Measurements from ENCODE around the gene MAFB.

The MAFB gene

DNA sequence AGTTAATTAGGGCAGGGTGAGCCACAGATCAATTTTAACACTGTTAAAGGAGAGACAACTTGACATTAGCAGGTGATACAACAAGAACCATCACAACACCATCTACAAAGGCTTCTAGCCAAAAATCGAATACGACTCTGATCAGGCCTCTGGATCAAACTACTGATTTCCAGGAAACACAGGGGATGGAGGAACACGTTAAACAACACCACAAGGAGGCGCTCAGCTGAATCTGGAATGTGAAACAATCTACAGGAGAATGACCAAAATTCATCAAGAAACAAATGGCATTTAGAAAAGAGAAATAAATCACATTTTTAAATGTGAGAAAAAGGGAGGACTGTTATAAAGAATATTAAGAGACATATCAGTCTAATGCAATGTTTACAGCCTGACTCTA is 13.5 kb upstream of the MAFB start:
- no peak for DNase-seq (ENCODE audit: low spot score)

DNA sequence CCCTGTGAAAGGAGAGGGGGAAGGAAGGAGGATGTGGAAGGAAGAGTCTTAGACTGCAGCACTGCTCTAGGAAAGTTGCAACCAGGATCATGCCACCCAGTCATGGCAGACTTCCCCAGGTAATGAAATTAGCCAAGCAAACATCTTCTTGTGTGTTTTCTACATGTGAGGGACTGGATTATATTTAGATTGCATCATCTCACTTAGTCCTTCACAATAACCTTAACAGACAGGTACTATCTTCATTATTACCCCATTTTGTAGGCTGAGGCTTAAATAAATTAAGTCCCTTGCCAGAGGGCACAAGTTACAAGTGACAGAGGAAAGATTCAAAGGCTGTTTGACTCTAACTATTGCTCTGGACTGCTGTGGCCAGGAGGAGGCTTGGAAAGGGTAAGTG is 9.7 kb upstream of the MAFB start:
- DNase-seq (ENCODE audit: low spot score): no peak

DNA sequence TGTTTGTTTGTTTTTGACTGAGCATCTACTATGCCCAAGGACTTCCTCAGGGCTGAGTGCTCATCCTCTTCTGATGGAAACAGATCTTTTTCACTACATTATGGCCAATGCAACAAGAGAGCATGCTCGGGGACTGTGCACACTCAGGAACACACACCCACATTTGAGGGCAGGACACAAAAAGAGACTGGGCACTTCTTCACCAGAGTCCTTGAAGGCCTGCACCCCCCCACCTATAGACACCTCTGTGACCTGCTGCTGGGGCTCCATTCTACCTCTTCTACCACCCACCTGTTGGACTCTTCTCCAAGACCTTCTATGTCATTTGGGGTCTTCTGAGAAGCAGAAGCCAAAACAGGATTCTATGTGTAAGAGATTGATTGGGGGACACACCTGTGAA is 9.2 kb upstream of the MAFB start:
- DNase-seq (ENCODE audit: low spot score): no peak

GRCh38 chr20:40697541-40697940 is 8.5 kb upstream of the MAFB start:
- DNase-seq (ENCODE audit: low spot score): no peak

GRCh38 chr20:40695214-40695613 is 6.2 kb upstream of the MAFB start:
- no peak for DNase-seq (ENCODE audit: low spot score)

- DNase-seq (ENCODE audit: low spot score): no peak
Observed at GRCh38 chr20:40694246-40694645, 5.2 kb upstream of the MAFB start.

DNA sequence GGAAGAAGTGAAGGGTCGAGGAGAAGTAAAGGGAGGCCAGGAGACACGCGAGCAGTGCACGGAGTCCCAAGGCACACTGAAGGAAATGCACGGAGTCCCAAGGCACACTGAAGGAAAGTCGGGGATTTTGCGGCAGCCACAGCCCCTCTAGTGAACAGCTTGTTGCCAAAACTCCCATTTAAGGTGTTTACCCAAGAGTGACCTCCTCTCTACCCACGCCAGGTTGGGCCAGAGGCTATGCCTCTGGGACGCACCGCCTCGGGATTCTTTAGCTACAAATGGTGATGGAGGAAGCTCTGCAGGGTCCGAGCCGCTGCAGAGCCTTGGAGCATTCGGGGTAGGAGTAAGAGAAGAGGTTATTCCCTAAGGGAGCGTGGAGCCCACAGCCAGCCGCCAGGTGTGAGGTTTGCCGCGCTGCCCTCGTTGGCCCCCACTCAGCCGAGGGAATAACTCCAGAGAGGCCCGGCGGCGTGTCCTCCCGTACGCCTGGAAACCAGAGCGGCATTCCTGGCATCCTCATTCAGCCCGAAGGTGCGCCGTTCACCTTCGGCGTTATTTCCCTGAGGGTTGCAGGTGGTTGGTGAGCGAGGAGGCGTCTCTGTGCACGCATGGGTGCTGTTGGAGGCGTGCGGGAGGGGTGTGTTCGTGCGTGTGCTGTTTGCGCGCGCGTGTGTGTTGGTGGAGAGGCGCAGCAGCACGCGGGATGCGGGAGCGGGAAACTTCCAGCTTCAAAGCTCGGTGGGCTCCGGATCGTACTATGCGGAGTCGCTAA is 3.4 kb upstream of the MAFB start:
- no peak for DNase-seq (ENCODE audit: low spot score)

DNA sequence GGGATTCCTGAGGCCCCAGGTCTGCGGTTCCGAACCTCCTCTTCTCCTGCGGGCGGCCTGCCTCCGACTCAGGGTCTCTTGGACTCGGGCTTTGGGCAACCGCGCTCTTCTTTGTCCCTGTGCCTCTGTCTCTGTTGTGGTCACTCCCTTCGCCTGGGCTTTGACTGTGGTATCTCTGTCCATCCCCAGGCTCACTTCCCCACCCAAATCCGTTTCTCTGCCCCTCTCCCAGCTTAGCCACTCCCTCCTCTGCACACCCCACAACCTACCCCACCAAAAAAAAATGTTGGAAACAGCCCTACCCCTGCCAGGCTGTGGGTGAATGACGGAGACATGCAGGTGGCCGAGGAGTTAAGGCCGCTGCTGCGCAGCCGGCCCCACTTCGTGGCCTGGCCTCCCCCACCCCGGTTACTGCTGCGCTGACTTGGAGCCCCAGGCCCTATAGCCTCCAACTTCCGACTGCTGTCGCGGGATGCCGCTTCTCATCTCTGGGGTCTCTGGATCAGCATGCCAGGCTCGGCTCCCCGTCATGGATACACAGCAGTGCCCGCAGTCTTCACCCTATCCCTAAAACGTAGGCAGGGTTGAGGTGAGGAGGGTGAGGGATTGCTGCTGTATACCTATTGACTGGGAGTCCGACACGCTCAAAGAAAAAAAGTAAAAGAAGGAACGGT is 2.7 kb upstream of the MAFB start:
- DNase-seq (ENCODE audit: low spot score): no peak

DNA sequence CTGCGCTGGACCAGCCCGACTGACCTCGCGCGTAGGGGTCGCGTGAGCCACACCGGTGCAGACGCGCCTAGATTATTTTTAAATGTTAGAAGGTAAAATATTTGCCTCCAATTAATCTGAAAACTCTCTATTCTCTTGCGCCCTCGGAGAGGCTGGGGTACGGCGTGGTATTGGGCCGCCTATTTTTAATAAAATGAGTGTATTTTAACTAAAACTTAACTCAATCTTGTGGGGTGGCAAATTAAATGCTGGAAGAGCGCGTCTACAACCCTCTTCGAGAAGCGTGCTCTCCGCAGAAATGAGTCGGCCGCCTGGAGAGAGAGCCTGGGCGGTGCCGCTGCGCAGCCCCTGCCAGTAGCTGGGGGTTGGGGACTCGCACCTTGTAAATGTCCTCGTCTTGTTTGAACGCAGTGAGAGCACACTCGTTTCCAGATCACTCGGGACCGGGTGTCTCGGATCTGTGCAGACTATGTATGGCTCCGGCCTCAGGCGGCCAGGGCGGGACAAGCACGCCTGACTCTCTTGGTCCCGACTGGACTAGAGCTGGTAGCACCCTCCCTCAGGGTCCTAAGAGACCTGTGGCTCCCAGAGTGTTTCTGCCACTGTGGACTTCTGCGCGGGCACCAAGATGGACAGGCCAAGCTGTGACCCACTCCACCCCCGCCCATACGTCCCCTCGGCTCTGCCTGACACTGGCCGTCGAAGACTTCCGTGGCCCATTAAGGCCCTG is 2.0 kb upstream of the MAFB start:
- no peak for DNase-seq (ENCODE audit: low spot score)

GRCh38 chr20:40689943-40690835 is 1.2 kb upstream of the MAFB start:
- DNase-seq (ENCODE audit: low spot score): peak; percentile 96

DNA sequence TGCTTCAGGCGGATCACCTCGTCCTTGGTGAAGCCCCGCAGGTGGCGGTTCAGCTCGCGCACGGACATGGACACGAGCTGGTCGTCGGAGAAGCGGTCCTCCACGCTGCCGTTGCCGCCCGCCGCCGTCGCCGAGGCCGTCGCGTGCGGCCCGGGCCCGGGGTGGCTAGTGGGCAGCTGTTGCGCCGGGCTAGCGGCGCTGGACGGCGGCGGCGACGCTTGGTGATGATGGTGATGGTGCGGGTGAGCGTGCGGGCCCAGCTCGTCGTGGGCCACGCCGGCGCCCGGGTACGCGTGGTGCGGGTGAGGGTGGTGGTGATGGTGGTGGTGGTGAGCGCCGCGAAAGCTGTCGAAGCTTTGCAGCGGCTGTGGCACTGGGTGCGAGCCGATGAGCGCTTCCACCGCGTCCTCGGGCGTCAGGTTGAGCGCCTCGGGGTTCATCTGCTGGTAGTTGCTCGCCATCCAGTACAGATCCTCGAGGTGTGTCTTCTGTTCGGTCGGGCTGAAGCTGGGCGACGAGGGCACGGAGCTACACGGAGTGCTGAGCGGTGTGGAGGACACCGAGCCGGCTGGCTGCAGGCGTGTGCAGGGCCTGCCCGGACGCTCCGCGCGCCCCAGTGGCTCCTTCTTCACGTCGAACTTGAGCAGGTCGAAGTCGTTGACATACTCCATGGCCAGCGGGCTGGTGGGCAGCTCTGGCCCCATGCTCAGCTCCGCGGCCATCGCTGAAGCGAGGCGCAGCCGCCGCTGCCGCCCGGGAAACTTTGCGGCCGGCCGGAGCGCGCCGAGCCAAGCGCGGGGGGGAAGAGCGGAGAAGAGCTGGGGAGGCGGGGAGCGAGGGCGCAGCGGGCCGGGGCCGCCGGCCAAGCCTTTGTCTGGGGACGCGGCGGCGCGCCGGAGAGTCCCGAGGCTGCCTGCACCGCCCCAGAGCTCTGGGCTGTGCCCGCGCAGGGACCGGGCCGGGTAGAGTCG is 622 bp downstream of the MAFB start:
- peak; percentile 67 for DNase-seq (ENCODE audit: low spot score)

DNA sequence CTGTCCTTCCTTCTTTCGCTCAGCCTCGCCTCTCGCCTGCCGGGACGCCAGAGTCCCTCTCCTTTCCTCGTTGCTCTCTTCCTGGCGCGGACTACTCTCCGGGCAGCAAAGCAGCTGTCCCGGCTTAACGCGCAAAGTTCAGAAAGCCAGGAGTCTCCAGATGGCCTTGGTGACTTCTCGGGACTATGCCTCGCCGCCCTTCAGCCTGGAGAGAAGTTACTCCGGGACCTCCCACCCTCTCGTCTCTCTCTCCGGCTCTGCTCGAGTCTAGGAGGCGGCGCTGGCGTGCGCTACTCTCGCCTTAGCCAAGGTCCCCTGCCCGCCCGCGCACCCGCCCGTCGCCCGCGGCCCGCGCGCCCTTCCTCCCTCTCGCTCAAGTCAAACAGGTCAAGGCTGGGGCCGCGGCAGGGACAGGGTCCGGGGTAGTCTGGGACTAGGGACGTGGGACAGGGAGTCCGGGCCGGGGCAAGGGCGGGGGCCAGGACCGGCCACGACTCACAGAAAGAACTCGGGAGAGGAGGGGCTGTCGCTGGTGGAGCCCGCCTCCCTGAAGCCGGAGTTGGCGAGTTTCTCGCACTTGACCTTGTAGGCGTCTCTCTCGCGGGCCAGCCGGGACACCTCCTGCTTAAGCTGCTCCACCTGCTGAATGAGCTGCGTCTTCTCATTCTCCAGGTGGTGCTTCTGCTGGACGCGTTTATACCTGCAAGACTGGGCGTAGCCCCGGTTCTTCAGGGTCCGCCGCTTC is 1.5 kb downstream of the MAFB start:
- DNase-seq (ENCODE audit: low spot score): peak; percentile 78

DNA sequence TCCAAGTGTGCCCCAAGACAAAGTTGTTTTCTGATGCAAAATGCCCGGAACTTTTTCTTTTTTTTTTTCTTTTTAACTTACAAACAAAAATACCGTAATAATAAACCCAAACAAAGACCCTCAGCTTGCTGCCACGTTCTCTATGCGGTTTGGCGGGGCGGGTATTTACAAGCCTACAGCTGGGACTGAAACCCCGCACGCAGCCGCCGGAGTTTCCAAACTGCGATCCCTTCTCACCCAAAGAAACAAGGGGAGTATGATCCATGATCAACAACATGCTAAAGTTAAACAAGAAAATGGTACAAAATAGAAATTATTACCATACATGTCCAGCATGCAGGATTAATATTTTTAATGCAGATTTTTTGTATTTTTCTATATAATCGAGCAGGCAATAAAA is 2.1 kb downstream of the MAFB start:
- DNase-seq (ENCODE audit: low spot score): no peak

DNA sequence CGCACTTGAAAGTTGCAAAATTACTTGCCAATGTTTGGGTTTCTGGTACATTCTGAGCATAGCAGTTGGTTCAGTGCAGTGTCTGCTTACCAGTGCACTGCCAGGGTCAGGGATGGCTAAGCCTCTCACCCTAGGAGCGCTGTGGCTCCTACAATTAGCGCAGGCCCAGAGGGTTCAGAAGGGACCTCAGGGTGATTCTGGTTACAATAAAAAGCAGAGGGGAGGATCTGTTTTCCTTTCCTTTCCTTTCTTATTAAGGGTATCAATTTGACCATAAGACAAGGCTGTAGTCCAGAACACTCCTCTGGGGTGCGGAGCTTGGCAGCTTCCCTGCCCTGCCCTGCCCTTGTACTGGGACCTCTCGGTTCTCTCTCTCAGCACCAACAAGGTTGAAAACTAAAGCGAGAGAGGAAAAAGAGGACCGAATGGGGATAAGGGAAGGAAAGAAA is 2.6 kb downstream of the MAFB start:
- no peak for DNase-seq (ENCODE audit: low spot score)

DNA sequence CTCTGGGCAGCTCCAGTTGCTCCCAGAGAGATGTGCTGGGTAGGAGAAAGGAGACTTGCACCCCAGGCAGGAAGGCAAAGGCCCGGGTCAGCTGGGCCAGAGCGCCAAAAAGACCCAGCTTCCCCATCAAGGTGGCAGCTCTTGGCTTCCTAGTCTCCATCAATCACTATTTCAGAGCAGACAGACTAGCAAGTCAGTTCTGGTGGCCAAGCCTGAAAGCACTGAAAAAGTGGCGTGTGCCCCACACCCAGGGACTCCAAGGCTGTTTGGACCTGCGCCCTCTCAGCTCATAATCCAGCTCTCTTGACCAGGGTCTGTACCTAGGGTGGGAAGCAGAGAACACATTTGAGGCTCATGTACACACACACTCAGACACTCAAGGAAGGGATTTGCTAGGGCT is 3.7 kb downstream of the MAFB start:
- no peak for DNase-seq (ENCODE audit: low spot score)

DNA sequence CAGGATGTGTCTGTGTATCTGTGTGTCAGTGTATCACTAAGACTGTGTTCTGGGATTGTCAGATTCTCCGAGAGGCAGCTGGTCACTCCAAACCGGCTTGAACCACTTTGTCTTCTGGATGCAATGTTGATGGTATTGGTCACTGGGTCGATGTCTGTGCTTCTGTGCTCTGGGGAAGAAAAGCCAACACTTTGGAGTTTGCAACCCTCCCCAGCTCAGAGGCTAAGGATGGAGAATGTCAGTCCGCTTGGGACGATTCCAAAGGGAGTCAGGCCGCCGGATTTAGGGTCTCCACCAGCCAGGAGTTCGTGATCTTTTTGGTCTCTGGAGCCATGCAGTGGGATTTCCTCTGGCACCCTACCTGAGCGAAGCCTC is 5.2 kb downstream of the MAFB start:
- DNase-seq (ENCODE audit: low spot score): no peak

DNA sequence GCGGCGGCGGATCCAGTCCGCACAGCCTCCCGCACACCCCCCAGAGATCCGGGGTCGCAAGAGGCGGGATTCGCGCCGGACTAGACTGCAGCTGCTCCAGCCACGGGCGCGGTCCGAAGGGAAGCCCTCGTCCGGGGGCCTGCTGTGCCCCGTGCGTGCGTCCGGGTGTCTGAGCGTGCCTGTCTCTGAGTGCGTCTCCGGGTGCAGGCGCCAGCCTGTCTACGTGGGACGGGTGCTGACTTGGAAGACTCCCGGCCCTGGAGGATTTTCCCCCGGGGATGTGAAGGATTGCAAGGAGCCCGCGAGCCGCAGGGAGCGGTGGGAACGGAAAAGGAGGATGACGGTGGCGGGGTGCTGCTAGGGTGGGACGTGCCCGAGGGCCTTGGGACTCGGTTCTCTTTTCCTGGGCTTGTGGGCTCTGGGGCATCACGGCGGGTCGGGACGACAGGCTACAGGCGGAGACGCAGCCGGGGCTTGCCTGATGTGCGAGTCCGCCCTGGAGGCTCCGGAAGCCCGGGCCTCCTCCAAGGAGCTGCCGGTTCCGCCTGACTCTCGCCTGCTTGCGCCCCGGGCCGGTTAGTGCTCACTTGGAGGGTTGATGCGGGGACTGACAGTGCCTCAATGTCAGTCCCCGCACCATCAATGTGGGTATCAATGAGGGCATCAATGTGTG is 5.7 kb downstream of the MAFB start:
- DNase-seq (ENCODE audit: low spot score): peak; percentile 66

DNA sequence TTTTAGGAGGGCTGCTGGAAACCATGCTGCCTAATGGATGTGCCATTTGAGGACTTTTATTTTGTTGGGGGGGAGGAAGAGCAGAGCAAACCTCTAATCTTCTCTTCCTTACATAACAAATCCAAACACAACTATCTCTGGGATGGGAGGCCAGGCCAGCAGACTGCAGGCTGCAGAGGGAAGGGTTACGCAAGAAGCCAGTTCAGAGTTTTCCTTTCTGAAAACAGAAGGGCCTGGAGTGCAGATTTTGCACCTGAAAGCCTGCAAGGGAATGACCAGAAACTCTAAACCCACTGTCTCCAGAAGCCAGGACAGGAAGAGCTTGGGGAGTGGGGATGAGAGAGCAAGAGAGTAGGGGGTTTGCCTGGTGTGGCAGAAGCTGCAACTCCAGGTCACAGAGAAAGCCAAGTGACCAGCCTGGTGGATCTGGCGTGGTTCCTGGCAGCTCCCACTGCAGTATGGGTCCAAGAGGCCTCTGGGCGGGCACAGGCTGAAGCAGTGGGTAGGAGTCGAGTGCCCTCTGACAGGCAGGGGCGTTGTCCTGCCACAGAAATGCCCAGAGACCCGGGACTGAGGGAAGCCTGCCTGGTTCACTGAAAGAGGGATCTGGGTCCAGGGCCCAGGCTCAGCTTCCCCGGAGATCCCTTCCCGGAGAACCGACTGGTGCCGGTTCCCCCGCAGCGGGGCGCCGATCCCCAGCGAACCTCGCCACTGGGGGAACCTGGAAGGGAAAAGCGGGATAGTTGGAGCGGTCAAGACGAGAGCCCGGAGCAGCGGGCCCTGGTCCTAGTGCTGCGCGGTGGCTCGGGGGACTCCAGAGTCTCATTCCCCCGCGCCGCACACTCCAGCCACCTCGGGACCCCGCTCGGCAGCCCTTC is 6.7 kb downstream of the MAFB start:
- no peak for DNase-seq (ENCODE audit: low spot score)

GRCh38 chr20:40681684-40682083 is 7.4 kb downstream of the MAFB start:
- DNase-seq (ENCODE audit: low spot score): no peak
